Psoas muscle (tissue), 8 donors: ENCODE results near the gene HPCAL1. TPM values are rescaled to one million over a fixed set of nuclear protein-coding genes. Genes with fewer than 3 reads are reported as not detected.

Experiments used
- ATAC-seq, 4 donors: fragments of 200-7000 bp; cut with Tn5 transposase; one replicate each; pipeline ENCODE4 v1.9.1; 2020; ENCODE audit warnings: moderate library complexity in 3 of 4, mild to moderate bottlenecking in 2 of 4
- DNase-seq, 2 donors: peaks; one replicate each; pipeline ENCODE4 v3.0.0-alpha.2; 2020
- H3K27ac ChIP-seq: fragments of 200-600 bp; one replicate; pipeline ENCODE4 v1.8.0; 2022
- H3K27me3 ChIP-seq, 3 donors: fragments of 200-600 bp in 1 of 3; one replicate each; pipeline versions ENCODE4 v1.6.1 to v1.8.0; 2013 to 2022; ENCODE audit warnings: low read length in 2 of 3, mild to moderate bottlenecking in 2 of 3, moderate library complexity in 1 of 3; ENCODE audit not compliant: insufficient read depth in 3 of 3
- H3K36me3 ChIP-seq, 2 donors: fragments of 200-600 bp in 1 of 2; one replicate each; pipeline versions ENCODE4 v1.6.1 to v1.8.0; 2013 to 2022; ENCODE audit warnings: low read depth in 1 of 2, mild to moderate bottlenecking in 1 of 2, moderate library complexity in 1 of 2; ENCODE audit not compliant: insufficient read depth in 1 of 2
- H3K4me1 ChIP-seq: fragments of 200-600 bp; one replicate; pipeline ENCODE4 v1.8.0; 2022
- H3K4me3 ChIP-seq: fragments of 200-600 bp; one replicate; pipeline ENCODE4 v1.8.0; 2022; ENCODE audit warnings: mild to moderate bottlenecking
- H3K9me3 ChIP-seq: fragments of 200-600 bp; one replicate; pipeline ENCODE4 v1.8.0; 2022
- CTCF ChIP-seq: fragments of 200-600 bp; IDR thresholded peaks from one replicate; pipeline ENCODE4 v1.8.0; 2022; ENCODE audit warnings: antibody characterized with exemption
- WGBS, 3 donors: extraction: QIAGEN DNeasy Blood & Tissue Kit; methylation state at CpG; one replicate each; pipeline versions ENCODE4 v1.1.6 to v1.1.7; 2013; 5-methylcytosine and 5-hydroxymethylcytosine counted together
- intact Hi-C, 2 donors: fragments of 100-400 bp; cut with DNase I; formaldehyde crosslinking; loops; one replicate each; pipeline versions ENCODE4 v1.11.0 to v1.14.2; 2022
- polyA plus RNA-seq, 3 donors: library from polyadenylated mRNA; stranded (reverse); fragments of 200-250 nt; gene quantifications; one replicate each; pipeline ENCODE4 v1.2.3, GENCODE V29; 2013
- total RNA-seq, 4 donors: library from RNA; stranded (reverse); fragmentation: NEBNext Ultra II Directional in 2 of 4; extraction: Animal tissue kit (Norgen Biotek cat#: 25700) in 2 of 4; gene quantifications; one replicate each; pipeline versions ENCODE4 v1.2.1 to v1.2.4, GENCODE V29; 2021 to 2023
- donor health status: healthy with polysubstance abuse.
- donor health status: DM: no; HTN: no; CAD: no; lungs with moderate emphysema.
- donor health status: Bipolar disorder and iron deficiency.
- donor health status: healthy.
- donor health status: DM: yes; HTN: yes; CAD: no.
- donor health status: DM: no; HTN: no; CAD: no.
- donor health status: DM: no; HTN: no; CAD: no.
- donor health status: DM: yes; HTN: yes; CAD: no.

Gene HPCAL1
- total and polyA plus RNA-seq, 7 donors = 16.1 to 182 (median 33.4) TPM

GRCh38 chr2:10400978-10401951 lies 98.6 kb downstream of the HPCAL1 start:
- 72 to 79% (median 74%) methylated on average over 21 of the region's 21 CpGs for WGBS, 3 donors
- DNase-seq = no peak
- H3K4me1 ChIP-seq = peaks cover 24% of the 10 kb centered on the region

GRCh38 chr2:10402062-10402585 lies 99.4 kb downstream of the HPCAL1 start:
- H3K4me3 ChIP-seq = no peak overlapping the region
- no peak for ATAC-seq
- no peaks in the 10 kb centered on the region for H3K36me3 ChIP-seq
- intact Hi-C loops = loop anchor here in 1 of 2 donors (5.0 kb wide), 1 partner anchor 100 kb away; the partner anchor contains the start of gene HPCAL1
- H3K4me1 ChIP-seq = peaks cover 31% of the 10 kb centered on the region
- WGBS, 3 donors = 83 to 88% (median 84%) methylated on average over 14 of the region's 14 CpGs
- no peaks in the 10 kb centered on the region for H3K9me3 ChIP-seq
- DNase-seq = no peak
- H3K27me3 ChIP-seq = no peaks in the 10 kb centered on the region
- H3K27ac ChIP-seq = no peak overlapping the region
- no peak for TF ChIP-seq CTCF

More at GRCh38 chr2:10400978-10401951, 98.6 kb downstream of the HPCAL1 start:
- H3K36me3 ChIP-seq = no peaks in the 10 kb centered on the region
- peak overlapping the region; percentile 32 for H3K27ac ChIP-seq
- no peak for ATAC-seq
- H3K9me3 ChIP-seq = no peaks in the 10 kb centered on the region
- intact Hi-C loops = loop anchor here in 1 of 2 donors (5.0 kb wide), 1 partner anchor 99 kb away; the partner anchor contains the start of gene HPCAL1
- no peaks in the 10 kb centered on the region for H3K27me3 ChIP-seq
- TF ChIP-seq CTCF = no peak
- H3K4me3 ChIP-seq = no peak overlapping the region

GRCh38 chr2:10402653-10403215 lies 100.0 kb downstream of the HPCAL1 start:
- Histone ChIP-seq H3K4me3 (no peak overlapping the region), H3K27me3 (no peaks in the 10 kb centered on the region), H3K9me3 (no peaks in the 10 kb centered on the region), H3K36me3 (no peaks in the 10 kb centered on the region), H3K27ac (no peak overlapping the region), H3K4me1 (peaks cover 36% of the 10 kb centered on the region)
- intact Hi-C loops = loop anchor here in 1 of 2 donors (5.0 kb wide), 1 partner anchor 100 kb away; the partner anchor contains the start of gene HPCAL1
- no peak for TF ChIP-seq CTCF
- no peak for DNase-seq
- 85 to 91% (median 87%) methylated on average over 8 of the region's 8 CpGs for WGBS, 3 donors
- ATAC-seq = no peak

- Histone ChIP-seq H3K4me1 (peaks cover 50% of the 10 kb centered on the region), H3K9me3 (no peaks in the 10 kb centered on the region), H3K4me3 (peak overlapping the region; percentile 2), H3K27me3 (no peaks in the 10 kb centered on the region), H3K36me3 (no peaks in the 10 kb centered on the region), H3K27ac (peak overlapping the region; percentile 80)
- no peak for TF ChIP-seq CTCF
- 34 to 45% (median 35%) methylated on average over 20 of the region's 20 CpGs for WGBS, 3 donors
- ATAC-seq (peak; percentile 49 to 70 (median 56)), DNase-seq (peak in 1 of 2 donors; percentile 53)
- intact Hi-C loops = loop anchor here (5.0 kb wide), 3 partner anchors 102 to 282 kb away; partner anchors contain the start of genes HPCAL1 (in 1 of the 2) and RRM2 (in 1 of the 2)
Observed at GRCh38 chr2:10404324-10405143, 101.8 kb downstream of the HPCAL1 start.
